Activated CD4-positive, CD25-positive, alpha-beta regulatory T cell treated with anti-CD3 and anti-CD28 coated beads, Interleukin-2, amount 50 U/mL, for 72 hours (primary cell): Measurements from ENCODE around the gene FCAR.
"Not testable (repeated sequence)": the region's sequence is repeated elsewhere in the genome, so short reads cannot be mapped to it uniquely, and the experiment has no call there.

ENCODE experiments used
- DNase-seq: peaks from one replicate; pipeline ENCODE4 v3.0.0; 2021

Gene FCAR

DNA sequence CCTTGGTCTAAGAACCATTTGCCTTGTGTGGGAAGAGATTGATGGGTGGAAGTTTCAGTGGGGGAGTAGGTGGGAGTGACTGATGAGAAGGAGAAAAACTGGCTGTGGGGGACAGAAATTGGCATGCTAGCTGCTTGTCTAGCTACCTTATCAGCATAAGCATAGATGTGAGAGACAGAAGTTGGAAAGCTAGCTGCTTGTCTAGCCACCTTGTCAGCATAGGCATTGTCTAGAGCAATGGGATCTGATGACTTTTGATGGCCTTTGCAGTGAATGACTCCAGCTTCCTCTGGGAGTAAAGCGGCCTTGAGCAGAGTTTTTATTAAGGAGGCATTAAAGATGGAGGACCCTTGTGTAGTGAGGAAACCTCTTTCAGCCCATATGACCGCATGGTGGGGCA lies 22.0 kb downstream of the FCAR start:
- no peak for DNase-seq

DNA sequence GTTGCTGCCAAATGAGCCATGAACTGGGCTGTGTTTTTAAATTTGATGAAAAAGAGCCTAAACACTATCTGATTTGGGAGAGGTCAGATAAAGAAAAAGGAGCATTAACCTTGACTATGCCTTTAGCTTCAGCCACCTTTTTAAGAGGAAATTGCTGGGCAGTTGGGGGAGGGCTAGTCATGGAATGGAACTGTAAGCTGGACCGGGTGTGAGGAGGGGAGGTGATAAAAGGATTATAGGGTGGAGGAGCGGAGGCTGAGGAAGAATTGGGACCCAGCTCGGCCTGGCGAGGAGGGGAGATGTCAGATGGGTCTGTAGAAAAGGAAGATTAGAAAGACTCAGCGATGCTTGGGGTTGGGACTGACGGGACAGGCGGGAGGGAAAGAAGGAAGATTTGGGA lies 24.6 kb downstream of the FCAR start:
- not testable (repeated sequence) for DNase-seq

- DNase-seq: not testable (repeated sequence)
Measured at GRCh38 chr19:54899646-54900045, 25.6 kb downstream of the FCAR start.

DNA sequence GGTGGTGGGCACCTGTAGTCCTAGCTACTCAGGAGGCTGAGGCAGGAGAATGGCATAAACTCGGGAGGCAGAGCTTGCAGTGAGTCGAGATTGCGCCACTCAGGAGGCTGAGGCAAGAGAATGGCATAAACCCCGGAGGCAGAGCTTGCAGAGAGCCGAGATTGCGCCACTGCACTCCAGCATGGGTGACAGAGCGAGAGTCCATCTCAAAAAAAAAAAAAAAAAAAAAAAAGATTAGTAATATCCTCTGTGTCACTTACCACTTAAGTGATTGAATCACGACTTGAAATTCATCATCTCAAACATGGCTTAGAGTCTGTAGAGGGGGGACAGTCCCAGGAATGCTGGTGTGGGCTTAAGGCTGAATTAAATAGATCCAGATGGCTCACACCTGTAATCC lies 27.1 kb downstream of the FCAR start:
- DNase-seq: not testable (repeated sequence)

GRCh38 chr19:54902061-54902460 lies 28.0 kb downstream of the FCAR start:
- DNase-seq: no peak

DNA sequence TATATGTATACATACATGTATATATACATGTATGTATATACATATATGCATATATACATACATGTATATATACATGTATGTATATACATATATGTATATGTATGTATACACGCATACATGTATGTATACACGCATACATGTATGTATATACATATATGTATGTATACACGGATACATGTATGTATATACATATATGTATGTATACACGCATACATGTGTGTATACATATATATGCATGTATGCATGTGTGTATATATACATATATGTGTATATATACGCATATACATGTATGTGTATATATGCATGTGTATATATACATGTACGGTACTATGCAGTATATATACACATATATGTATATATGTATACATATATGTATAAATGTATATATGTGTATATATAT lies 29.3 kb downstream of the FCAR start:
- DNase-seq: no peak

GRCh38 chr19:54904261-54904660 lies 30.2 kb downstream of the FCAR start:
- DNase-seq: not testable (repeated sequence)

GRCh38 chr19:54905421-54905802 lies 31.4 kb downstream of the FCAR start:
- no peak for DNase-seq

DNA sequence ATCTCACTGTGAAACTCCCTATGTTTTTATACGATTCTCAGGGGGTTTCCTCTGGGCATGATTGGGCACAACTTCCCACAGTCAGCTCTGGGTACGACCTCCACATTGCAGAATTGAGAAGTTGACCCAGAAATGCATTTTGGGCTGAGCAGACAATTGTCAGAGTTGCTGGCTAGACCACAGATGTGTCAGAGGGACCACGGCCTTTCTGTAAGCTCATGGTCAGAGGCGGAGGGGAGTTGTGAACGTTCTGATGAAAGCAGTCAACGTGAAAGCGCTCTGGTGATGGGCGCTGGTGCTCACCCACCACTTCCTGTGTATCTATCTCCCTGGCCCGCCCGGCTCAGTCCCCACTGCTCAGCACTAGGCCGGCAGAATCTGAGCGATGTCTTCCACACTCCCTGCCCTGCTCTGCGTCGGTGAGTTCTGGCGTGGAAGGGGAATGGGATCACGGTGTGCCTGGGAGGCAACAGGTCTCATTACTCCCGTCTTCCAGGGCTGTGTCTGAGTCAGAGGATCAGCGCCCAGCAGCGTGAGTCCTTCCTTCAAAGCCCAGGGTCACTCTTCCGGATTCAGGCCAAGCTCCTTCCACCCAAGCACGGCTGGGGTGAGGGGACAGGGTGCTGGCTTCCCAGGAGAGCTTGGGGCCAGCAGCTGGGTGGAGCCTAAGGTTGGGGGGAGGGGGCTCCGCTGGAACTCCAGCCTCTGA lies 31.9 kb downstream of the FCAR start, which contains the start of gene NCR1:
Gene NCR1 (plus strand): TSS at position 346 of the 709 bp plus-strand sequence. CDS start 40 bp downstream, at position 386.
- no peak for DNase-seq

DNA sequence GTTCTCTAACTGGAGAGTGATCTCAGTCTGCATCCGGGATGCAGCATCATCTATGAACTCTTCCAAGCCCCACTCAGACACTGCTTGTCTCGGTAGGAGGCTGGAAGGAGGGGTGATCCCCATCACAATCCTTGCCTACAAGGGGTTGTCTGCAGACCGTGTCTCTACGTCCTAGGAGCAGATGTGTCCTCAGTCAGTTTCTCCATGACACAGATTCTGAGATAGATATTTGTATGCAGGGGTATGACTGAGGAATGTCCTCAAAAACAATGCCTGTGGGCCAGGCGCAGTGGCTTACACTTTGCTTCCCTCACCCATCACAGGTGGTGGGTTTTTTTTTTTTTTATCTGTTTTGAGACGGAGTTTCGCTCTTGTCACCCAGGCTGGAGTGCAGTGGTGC lies 32.8 kb downstream of the FCAR start:
- DNase-seq: no peak

DNA sequence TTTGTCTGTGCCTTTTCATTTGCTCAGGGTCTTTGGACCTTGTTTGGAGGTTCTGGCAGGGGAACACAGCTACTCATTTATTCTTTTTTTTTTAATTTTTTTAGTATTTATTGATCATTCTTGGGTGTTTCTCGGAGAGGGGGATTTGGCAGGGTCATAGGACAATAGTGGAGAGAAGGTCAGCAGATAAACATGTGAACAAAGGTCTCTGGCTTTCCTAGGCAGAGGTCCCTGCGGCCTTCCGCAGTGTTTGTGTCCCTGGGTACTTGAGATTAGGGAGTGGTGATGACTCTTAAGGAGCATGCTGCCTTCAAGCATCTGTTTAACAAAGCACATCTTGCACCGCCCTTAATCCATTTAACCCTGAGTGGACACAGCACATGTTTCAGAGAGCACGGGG lies 33.9 kb downstream of the FCAR start:
- DNase-seq: not testable (repeated sequence)

- DNase-seq: no peak
Measured at GRCh38 chr19:54916822-54917221, 42.8 kb downstream of the FCAR start.

GRCh38 chr19:54918499-54918898 lies 44.5 kb downstream of the FCAR start:
- DNase-seq: no peak

- not testable (repeated sequence) for DNase-seq
Measured at GRCh38 chr19:54919646-54920563, 45.9 kb downstream of the FCAR start.

- DNase-seq: no peak
Measured at GRCh38 chr19:54921082-54921481, 47.0 kb downstream of the FCAR start.

DNA sequence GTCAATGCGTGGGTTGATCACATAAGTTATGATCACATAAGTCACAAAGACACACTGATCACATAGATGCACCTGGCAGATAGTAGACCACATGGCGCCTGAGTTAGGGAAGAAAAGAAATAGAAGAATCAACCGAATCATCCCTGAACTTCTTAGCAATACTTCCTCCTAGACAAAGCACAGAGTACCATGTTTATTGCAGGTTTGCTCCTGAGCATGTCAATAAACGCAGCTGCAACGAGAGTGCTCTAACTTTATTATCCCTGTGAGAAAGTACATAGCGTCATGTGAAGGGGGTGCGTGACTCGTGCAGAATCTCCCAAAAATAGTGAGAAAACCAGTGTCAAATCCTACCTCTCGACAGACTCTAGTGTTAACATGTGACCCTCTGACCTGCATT lies 49.2 kb downstream of the FCAR start:
- no peak for DNase-seq

DNA sequence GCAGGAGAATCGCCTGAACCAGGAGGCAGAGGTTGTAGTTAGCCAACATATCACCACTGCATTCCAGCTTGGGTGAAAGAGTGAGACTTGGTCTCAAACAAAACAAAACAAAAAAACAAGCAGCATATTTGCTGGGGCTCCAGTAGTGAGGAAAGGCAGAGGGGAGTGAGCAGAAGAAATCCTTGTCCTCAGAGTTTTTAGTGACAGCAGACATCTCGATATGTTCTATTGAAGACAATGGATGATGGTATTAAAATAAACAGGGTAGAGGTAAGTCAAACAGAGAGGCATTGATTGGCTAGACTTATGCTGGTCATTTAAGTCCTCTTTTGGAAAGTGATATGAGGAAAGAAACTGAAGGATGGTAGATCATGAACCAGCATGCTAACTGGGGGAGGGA lies 54.3 kb downstream of the FCAR start:
- no peak for DNase-seq

DNA sequence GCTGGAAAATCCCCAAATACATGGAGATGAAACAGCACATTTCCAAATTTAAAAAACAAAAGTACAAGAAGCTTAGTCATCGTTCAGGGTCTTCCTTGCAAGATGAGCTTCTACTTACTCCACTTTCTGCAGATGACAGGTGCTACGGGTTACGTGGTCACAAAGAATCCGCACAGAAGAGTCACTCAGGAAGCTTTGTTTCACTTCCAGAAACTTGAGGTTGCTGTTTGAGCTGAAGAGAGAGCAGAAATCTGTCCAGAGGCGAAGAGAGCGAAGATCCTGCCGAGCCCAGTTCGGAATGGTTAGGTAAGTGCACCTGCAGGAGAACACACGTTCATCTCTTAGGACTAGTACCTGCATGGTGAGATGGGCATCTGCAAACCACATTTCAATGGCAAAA lies 63.9 kb downstream of the FCAR start:
- DNase-seq: no peak

DNA sequence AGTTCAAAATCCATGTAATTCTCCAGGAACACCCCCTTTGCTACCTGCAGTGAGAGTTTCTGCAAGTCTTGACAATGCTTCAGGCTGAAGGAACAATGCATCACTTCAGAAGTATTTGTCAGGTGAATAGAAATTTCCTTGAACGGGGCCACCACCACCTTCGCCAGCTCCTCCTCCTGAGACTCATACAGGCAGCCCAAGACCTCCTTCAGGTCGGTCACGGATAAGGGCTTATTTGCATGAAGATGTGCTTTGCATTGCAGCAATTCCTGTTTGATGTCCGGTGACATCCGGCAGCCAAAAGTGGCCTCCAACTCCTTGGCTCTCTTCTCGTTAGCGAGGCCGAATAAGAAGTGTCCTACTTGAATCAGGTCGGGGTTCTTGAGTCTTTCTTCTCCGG lies 64.9 kb downstream of the FCAR start:
- DNase-seq: no peak

DNA sequence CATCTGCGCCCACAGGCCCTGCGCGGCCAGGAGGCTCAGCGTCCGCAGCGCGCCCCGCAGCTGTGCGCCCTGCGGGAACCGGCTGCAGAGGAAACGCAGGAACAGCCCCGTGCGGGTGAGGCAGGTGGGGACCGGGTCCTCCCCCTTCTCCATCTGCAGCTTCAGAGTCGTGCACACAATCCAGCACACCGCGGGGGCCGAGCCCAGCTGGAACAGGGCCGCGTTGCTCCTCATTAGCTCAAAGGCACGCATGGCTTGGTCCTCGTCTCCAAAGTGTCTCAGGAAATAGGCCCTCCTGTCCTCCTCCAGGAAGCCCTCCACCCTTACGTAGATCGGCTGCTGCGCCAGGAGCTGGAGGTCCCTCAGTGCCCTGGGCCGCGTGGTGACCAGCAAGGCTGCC lies 65.5 kb downstream of the FCAR start:
- DNase-seq: not testable (repeated sequence)
